ENCODE results near the gene ORC2.
"Not testable (repeated sequence)": the region's sequence is repeated elsewhere in the genome, so short reads cannot be mapped to it uniquely, and the experiment has no call there.

ORC2 gene

GRCh38 chr2:200888704-200889625, 74.5 kb downstream of the ORC2 start, which contains the start of the genes NIF3L1 and PPIL3:
Gene NIF3L1 (plus strand): TSS chr2:200889371. CDS start chr2:200891944, 2,573 bp downstream.
Gene PPIL3 (minus strand): TSS chr2:200889077. CDS start chr2:200887615, 1,462 bp downstream.
- H3K4me3 ChIP-seq (ENCODE audit: extremely low read depth, insufficient read depth, low read length, poor library complexity, severe bottlenecking), result peak within 1 kb of the TSS; percentile 71
- H3K4me1 ChIP-seq (ENCODE audit: control insufficient read depth, insufficient read depth, low read length, poor library complexity, severe bottlenecking), result peaks cover 3% of the 10 kb centered on the region
- H3K36me3 ChIP-seq (ENCODE audit: control insufficient read depth, insufficient read depth, low read length), result peaks cover 39% of the 10 kb centered on the region
- H3K9me3 ChIP-seq (ENCODE audit: control insufficient read depth, low read length), result no peaks in the 10 kb centered on the region
- WGBS, 2 experiments (ENCODE audit: insufficient coverage in 2 of 2), result 0% methylated on average over 35 to 44 of the region's 50 CpGs
- H3K27ac ChIP-seq (ENCODE audit: low read depth, low read length, severe bottlenecking), result peak within 1 kb of the TSS; percentile 99

GRCh38 chr2:200881715-200882249, 81.7 kb downstream of the ORC2 start:
- H3K9me3 ChIP-seq (ENCODE audit: control insufficient read depth, low read length); H3K4me1 ChIP-seq (ENCODE audit: control insufficient read depth, insufficient read depth, low read length, poor library complexity, severe bottlenecking); H3K4me3 ChIP-seq (ENCODE audit: extremely low read depth, insufficient read depth, low read length, poor library complexity, severe bottlenecking); H3K27ac ChIP-seq (ENCODE audit: low read depth, low read length, severe bottlenecking): not testable (repeated sequence)
- no CpG with 5 or more reads among the region's 2 CpGs for WGBS, 2 experiments (ENCODE audit: insufficient coverage in 2 of 2)
- peaks cover 80% of the 10 kb centered on the region for H3K36me3 ChIP-seq (ENCODE audit: control insufficient read depth, insufficient read depth, low read length)

GRCh38 chr2:200878289-200878880, 85.1 kb downstream of the ORC2 start:
- no peak overlapping the region for H3K27ac ChIP-seq (ENCODE audit: low read depth, low read length, severe bottlenecking)
- 89 to 100% methylated on average over 1 of the region's 2 CpGs for WGBS, 2 experiments (ENCODE audit: insufficient coverage in 2 of 2)
- H3K4me1 ChIP-seq (ENCODE audit: control insufficient read depth, insufficient read depth, low read length, poor library complexity, severe bottlenecking), result no peaks in the 10 kb centered on the region
- no peaks in the 10 kb centered on the region for H3K9me3 ChIP-seq (ENCODE audit: control insufficient read depth, low read length)
- H3K4me3 ChIP-seq (ENCODE audit: extremely low read depth, insufficient read depth, low read length, poor library complexity, severe bottlenecking), result no peak overlapping the region
- peaks cover 87% of the 10 kb centered on the region for H3K36me3 ChIP-seq (ENCODE audit: control insufficient read depth, insufficient read depth, low read length)

GRCh38 chr2:200877443-200877842, 86.0 kb downstream of the ORC2 start:
- H3K4me3 ChIP-seq (ENCODE audit: extremely low read depth, insufficient read depth, low read length, poor library complexity, severe bottlenecking), result no peak overlapping the region
- no peaks in the 10 kb centered on the region for H3K4me1 ChIP-seq (ENCODE audit: control insufficient read depth, insufficient read depth, low read length, poor library complexity, severe bottlenecking)
- no peaks in the 10 kb centered on the region for H3K9me3 ChIP-seq (ENCODE audit: control insufficient read depth, low read length)
- peaks cover 88% of the 10 kb centered on the region for H3K36me3 ChIP-seq (ENCODE audit: control insufficient read depth, insufficient read depth, low read length)
- no peak overlapping the region for H3K27ac ChIP-seq (ENCODE audit: low read depth, low read length, severe bottlenecking)

- H3K4me3 ChIP-seq (ENCODE audit: extremely low read depth, insufficient read depth, low read length, poor library complexity, severe bottlenecking), result no peak overlapping the region
- WGBS, 2 experiments (ENCODE audit: insufficient coverage in 2 of 2), result 95 to 98% methylated on average over 6 of the region's 6 CpGs
- no peaks in the 10 kb centered on the region for H3K4me1 ChIP-seq (ENCODE audit: control insufficient read depth, insufficient read depth, low read length, poor library complexity, severe bottlenecking)
- peaks cover 79% of the 10 kb centered on the region for H3K36me3 ChIP-seq (ENCODE audit: control insufficient read depth, insufficient read depth, low read length)
- no peaks in the 10 kb centered on the region for H3K9me3 ChIP-seq (ENCODE audit: control insufficient read depth, low read length)
- H3K27ac ChIP-seq (ENCODE audit: low read depth, low read length, severe bottlenecking), result no peak overlapping the region
Observed at GRCh38 chr2:200873560-200873959, 89.9 kb downstream of the ORC2 start.

- H3K4me1 ChIP-seq (ENCODE audit: control insufficient read depth, insufficient read depth, low read length, poor library complexity, severe bottlenecking), result no peaks in the 10 kb centered on the region
- no peak overlapping the region for H3K4me3 ChIP-seq (ENCODE audit: extremely low read depth, insufficient read depth, low read length, poor library complexity, severe bottlenecking)
- 83 to 100% methylated on average over 1 of the region's 3 CpGs for WGBS, 2 experiments (ENCODE audit: insufficient coverage in 2 of 2)
Observed at GRCh38 chr2:200871151-200871550, 92.3 kb downstream of the ORC2 start.

GRCh38 chr2:200869014-200869413, 94.4 kb downstream of the ORC2 start:
- no peak overlapping the region for H3K27ac ChIP-seq (ENCODE audit: low read depth, low read length, severe bottlenecking)
- H3K4me3 ChIP-seq (ENCODE audit: extremely low read depth, insufficient read depth, low read length, poor library complexity, severe bottlenecking), result no peak overlapping the region
- H3K9me3 ChIP-seq (ENCODE audit: control insufficient read depth, low read length), result no peaks in the 10 kb centered on the region
- WGBS, 2 experiments (ENCODE audit: insufficient coverage in 2 of 2), result 89 to 96% methylated on average over 2 of the region's 2 CpGs
- peaks cover 38% of the 10 kb centered on the region for H3K36me3 ChIP-seq (ENCODE audit: control insufficient read depth, insufficient read depth, low read length)
- H3K4me1 ChIP-seq (ENCODE audit: control insufficient read depth, insufficient read depth, low read length, poor library complexity, severe bottlenecking), result no peaks in the 10 kb centered on the region

More at GRCh38 chr2:200871151-200871550, 92.3 kb downstream of the ORC2 start:
- Histone ChIP-seq H3K27ac (ENCODE audit: low read depth, low read length, severe bottlenecking) (no peak overlapping the region), H3K36me3 (ENCODE audit: control insufficient read depth, insufficient read depth, low read length) (peaks cover 59% of the 10 kb centered on the region), H3K9me3 (ENCODE audit: control insufficient read depth, low read length) (no peaks in the 10 kb centered on the region)

- Histone ChIP-seq H3K4me1 (ENCODE audit: control insufficient read depth, insufficient read depth, low read length, poor library complexity, severe bottlenecking) (no peaks in the 10 kb centered on the region), H3K36me3 (ENCODE audit: control insufficient read depth, insufficient read depth, low read length) (peaks cover 31% of the 10 kb centered on the region)
- WGBS, 2 experiments (ENCODE audit: insufficient coverage in 2 of 2), result 0 to 4% methylated on average over 53 to 89 of the region's 89 CpGs
Observed at GRCh38 chr2:200864176-200865034, 99.1 kb downstream of the ORC2 start, which contains the start of gene CLK1. Gene CLK1 (minus strand): TSS chr2:200864658. CDS start chr2:200861862, 2,796 bp downstream.

GRCh38 chr2:200863782-200864175, 99.7 kb downstream of the ORC2 start:
- Histone ChIP-seq H3K4me3 (ENCODE audit: extremely low read depth, insufficient read depth, low read length, poor library complexity, severe bottlenecking) (peak overlapping the region; percentile 95), H3K36me3 (ENCODE audit: control insufficient read depth, insufficient read depth, low read length) (peaks cover 38% of the 10 kb centered on the region), H3K27ac (ENCODE audit: low read depth, low read length, severe bottlenecking) (peak overlapping the region; percentile 99), H3K4me1 (ENCODE audit: control insufficient read depth, insufficient read depth, low read length, poor library complexity, severe bottlenecking) (no peaks in the 10 kb centered on the region), H3K9me3 (ENCODE audit: control insufficient read depth, low read length) (no peaks in the 10 kb centered on the region)
- 0% methylated on average over 8 to 18 of the region's 19 CpGs for whole genome bisulfite sequencing, 2 experiments (ENCODE audit: insufficient coverage in 2 of 2)

More at GRCh38 chr2:200864176-200865034, 99.1 kb downstream of the ORC2 start, which contains the start of gene CLK1:
- H3K9me3 ChIP-seq (ENCODE audit: control insufficient read depth, low read length), result no peaks in the 10 kb centered on the region
- H3K4me3 ChIP-seq (ENCODE audit: extremely low read depth, insufficient read depth, low read length, poor library complexity, severe bottlenecking), result peak within 1 kb of the TSS; percentile 95
- H3K27ac ChIP-seq (ENCODE audit: low read depth, low read length, severe bottlenecking), result peak within 1 kb of the TSS; percentile 99

- Histone ChIP-seq H3K9me3 (ENCODE audit: control insufficient read depth, low read length) (no peaks in the 10 kb centered on the region), H3K4me1 (ENCODE audit: control insufficient read depth, insufficient read depth, low read length, poor library complexity, severe bottlenecking) (no peaks in the 10 kb centered on the region), H3K27ac (ENCODE audit: low read depth, low read length, severe bottlenecking) (peak overlapping the region; percentile 66), H3K4me3 (ENCODE audit: extremely low read depth, insufficient read depth, low read length, poor library complexity, severe bottlenecking) (peak overlapping the region; percentile 95), H3K36me3 (ENCODE audit: control insufficient read depth, insufficient read depth, low read length) (peaks cover 50% of the 10 kb centered on the region)
- WGBS, 2 experiments (ENCODE audit: insufficient coverage in 2 of 2), result 0 to 1% methylated on average over 13 of the region's 13 CpGs
Observed at GRCh38 chr2:200862532-200863000, 100.9 kb downstream of the ORC2 start.

Measured in mesodermal cell (in vitro differentiated cells).